K562 (cell line): ENCODE data around the gene SMG7. TPM values are rescaled to one million over a fixed set of nuclear protein-coding genes. Genes with fewer than 3 reads are reported as not detected.

Experiments used
- ATAC-seq: fragments of 200-7000 bp; cut with Tn5 transposase; 3 replicates; pipeline ENCODE4 v1.9.1; 2020; ENCODE audit warnings: moderate library complexity
- BruUV-seq: library from RNA; stranded (reverse); fragments of 400-500 nt; replicated peaks from 2 replicates; lab custom pipeline; 2021; lab: Mats Ljungman, UMichigan
- CTCF ChIA-PET: fragments of 300-600 bp; formaldehyde crosslinking; extraction: SDS; loops from one replicate; lab custom pipeline; 2021; ENCODE audit warnings: low intra/inter-chr PET ratio; lab: Yijun Ruan, JAX
- POLR2A ChIA-PET: fragments of 300-600, 350-650 bp; sonication (Branson Sonifier 250); formaldehyde crosslinking; extraction: SDS; loops from one replicate; lab custom pipeline; 2021; ENCODE audit warnings: antibody characterized with exemption, inconsistent platforms; lab: Yijun Ruan, JAX
- DNase-seq, 4 experiments: peaks; one replicate each; pipeline versions ENCODE4 v3.0.0 to v3.0.0-alpha.2; 2011 to 2018; ENCODE audit warnings: low spot score in 3 of 4, mixed read lengths in 3 of 4; ENCODE audit errors: extremely low read depth in 1 of 4
- FAIRE-seq: peaks from 2 replicates; lab custom pipeline; 2011; peaks lifted over from hg19 to GRCh38; lab: Jason Lieb, UNC
- H2AFZ ChIP-seq: 2 replicates; pipeline ENCODE4 v1.6.0; 2011; ENCODE audit warnings: low read depth, low read length, control low read depth, inconsistent platforms
- H3K27ac ChIP-seq: fragments of 200-600 bp; 3 replicates; pipeline ENCODE4 v1.8.0; 2011; ENCODE audit warnings: low read depth, mild to moderate bottlenecking, control low read depth, inconsistent platforms, low read length, moderate library complexity, mixed read lengths; ENCODE audit errors: extremely low read depth
- H3K27me3 ChIP-seq, 2 experiments: fragments of 300-600 bp in 1 of 2; 2 replicates in 1 of 2; 3 replicates in 1 of 2; pipeline versions ENCODE4 v1.6.0 to v1.8.0; 2011; ENCODE audit warnings: inconsistent platforms in 2 of 2, low read length in 2 of 2, mild to moderate bottlenecking in 1 of 2, mixed read lengths in 1 of 2, moderate library complexity in 1 of 2; ENCODE audit not compliant: control insufficient read depth in 2 of 2, insufficient read depth in 2 of 2
- H3K36me3 ChIP-seq: fragments of 300-600 bp; 3 replicates; pipeline ENCODE4 v1.8.0; 2011; ENCODE audit warnings: mild to moderate bottlenecking, low read length, inconsistent platforms; ENCODE audit not compliant: control insufficient read depth, insufficient read depth
- H3K4me1 ChIP-seq, 2 experiments: fragments of 200-600 bp in 1 of 2; replicated peaks in 1 of 2; 2 replicates in 1 of 2; 3 replicates in 1 of 2; pipeline versions ENCODE4 v1.5.1 to v1.8.0; 2011; ENCODE audit warnings: inconsistent platforms in 2 of 2, low read length in 2 of 2, mild to moderate bottlenecking in 1 of 2, mixed read lengths in 1 of 2, moderate library complexity in 1 of 2; ENCODE audit not compliant: control insufficient read depth in 2 of 2, insufficient read depth in 2 of 2
- H3K4me2 ChIP-seq: 2 replicates; pipeline ENCODE4 v1.6.1; 2011; ENCODE audit warnings: low read length, control low read depth, inconsistent platforms, mixed read lengths; ENCODE audit not compliant: insufficient read depth
- H3K4me3 ChIP-seq: fragments of 200-600 bp; sonication (generic), shearing (Covaris generic); 2 replicates; pipeline ENCODE4 v1.5.1; 2016; ENCODE audit warnings: control low read depth, inconsistent platforms
- H3K79me2 ChIP-seq: fragments of 200-600 bp; 3 replicates; pipeline ENCODE4 v1.8.0; 2011; ENCODE audit warnings: low read length, inconsistent platforms; ENCODE audit not compliant: control insufficient read depth, insufficient read depth
- H3K9ac ChIP-seq, 2 experiments: 2 replicates each; pipeline versions ENCODE4 v1.6.0 to v1.6.1; 2011; ENCODE audit warnings: low read depth in 2 of 2, low read length in 2 of 2, control low read depth in 1 of 2, inconsistent platforms in 1 of 2, mild to moderate bottlenecking in 1 of 2, mixed read lengths in 1 of 2; ENCODE audit not compliant: insufficient read depth in 1 of 2
- H3K9me1 ChIP-seq: one replicate; pipeline ENCODE4 v1.6.0; 2011; ENCODE audit warnings: inconsistent platforms, mild to moderate bottlenecking, low read length, moderate library complexity; ENCODE audit not compliant: control insufficient read depth, insufficient read depth
- H3K9me3 ChIP-seq: replicated peaks from 2 replicates; pipeline ENCODE4 v1.5.1; 2011; ENCODE audit warnings: low read depth, low read length, inconsistent platforms; ENCODE audit not compliant: control insufficient read depth, insufficient read depth
- H4K20me1 ChIP-seq: replicated peaks from 2 replicates; pipeline ENCODE4 v1.6.1; 2011; ENCODE audit warnings: low read length, inconsistent platforms, mixed read lengths; ENCODE audit not compliant: control insufficient read depth, insufficient read depth
- DNMT1 ChIP-seq: fragments of 450-650 bp; IDR thresholded peaks from 2 replicates; pipeline ENCODE4 v1.6.1; 2016; ENCODE audit warnings: antibody characterized with exemption, mild to moderate bottlenecking
- HDAC1 ChIP-seq, 2 experiments: fragments of 450-650 bp; IDR thresholded peaks; 2 replicates each; pipeline ENCODE4 v1.6.1; 2016 to 2017; ENCODE audit warnings: inconsistent platforms in 1 of 2, mild to moderate bottlenecking in 1 of 2, moderate library complexity in 1 of 2
- RAD51 ChIP-seq: fragments of 450-650 bp; IDR thresholded peaks from 2 replicates; pipeline ENCODE4 v1.7.1; 2016; ENCODE audit warnings: low read depth, mild to moderate bottlenecking, borderline replicate concordance
- TOE1 ChIP-seq, 2 experiments: fragments of 450-650 bp in 1 of 2; sonication (generic) in 1 of 2; formaldehyde crosslinking in 1 of 2; IDR thresholded peaks; 2 replicates each; pipeline versions ENCODE4 v1.7.1 to v1.8.0; 2016 to 2022; ENCODE audit warnings: borderline replicate concordance in 2 of 2, mild to moderate bottlenecking in 2 of 2, antibody characterized with exemption in 1 of 2, inconsistent platforms in 1 of 2, low read depth in 1 of 2, missing genetic modification reagents in 1 of 2, moderate library complexity in 1 of 2
- ZNF121 ChIP-seq: sonication (generic); formaldehyde crosslinking; conservative IDR thresholded peaks from 2 replicates; pipeline ENCODE4 v1.8.0; 2022; ENCODE audit warnings: missing genetic modification reagents
- WGBS: fragments of 100-300 bp; shearing (Covaris generic); methylation state at CpG from one replicate; pipeline ENCODE4 v1.1.6; 2016; ENCODE audit warnings: low coverage, mixed read lengths; ENCODE audit not compliant: insufficient coverage; ENCODE audit errors: missing lambda C conversion rate; 5-methylcytosine and 5-hydroxymethylcytosine counted together
- in situ Hi-C: fragments of 300-500 bp; cut with MboI; formaldehyde crosslinking; loops from 4 replicates; pipeline ENCODE4 v1.15.0; 2018; ENCODE audit warnings: inconsistent platforms, mixed read lengths
- intact Hi-C: fragments of 100-400 bp; cut with micrococcal nuclease; formaldehyde crosslinking; loops from 2 replicates; pipeline ENCODE4 v1.14.2; 2022
- polyA plus RNA-seq, 8 experiments: library from polyadenylated mRNA; depleted of rRNA in 4 of 8; stranded (reverse) in 5 of 8; unstranded in 3 of 8; fragments of >200 nt; fragmentation: Nextera tagmentation in 2 of 8; fragmentation: Illumina TruSeq in 1 of 8; extraction: Ambion mirVana in 2 of 8; extraction: Trizol in 1 of 8; gene quantifications; 2 replicates each; pipeline versions ENCODE4 v1.2.1 to v1.2.3, GENCODE V29; 2011 to 2014; ENCODE audit warnings: inconsistent platforms in 1 of 8, missing spikeins in 1 of 8
- total RNA-seq, 7 experiments: library from RNA; depleted of rRNA in 6 of 7; stranded (reverse); fragments of >200 nt in 6 of 7; fragmentation: Illumina TruSeq in 2 of 7; extraction: Trizol in 2 of 7; gene quantifications; 2 replicates each; pipeline versions ENCODE4 v1.2.1 to v1.2.3, GENCODE V29; 2011 to 2021; ENCODE audit warnings: low replicate concordance in 1 of 7
- TF ChIP-seq, protein P1 (sequence below): sonication (generic); formaldehyde crosslinking; IDR thresholded peaks from 2 replicates; pipeline ENCODE4 v1.8.0; 2023; ENCODE audit warnings: missing genetic modification reagents, mild to moderate bottlenecking, borderline replicate concordance
- TF ChIP-seq, protein P2 (sequence below): IDR thresholded peaks from 2 replicates; pipeline ENCODE4 v1.6.1; 2014; ENCODE audit warnings: antibody characterized with exemption
- TF ChIP-seq, protein P3 (sequence below): sonication (generic); formaldehyde crosslinking; IDR thresholded peaks from 2 replicates; pipeline ENCODE4 v1.5.0; 2020; ENCODE audit warnings: missing genetic modification reagents
- TF ChIP-seq, protein P4 (sequence below): fragments of 450-650 bp; formaldehyde crosslinking; IDR thresholded peaks from 2 replicates; pipeline ENCODE4 v1.4.0; 2020; ENCODE audit warnings: mild to moderate bottlenecking, mixed read lengths

SMG7 gene
- total and polyA plus RNA-seq, 9 of the 15 experiments (the other 6 are each of a cell fraction or from before 2014, with no cell fraction given): 12.4 to 74.6 (median 29.0) TPM

DNA sequence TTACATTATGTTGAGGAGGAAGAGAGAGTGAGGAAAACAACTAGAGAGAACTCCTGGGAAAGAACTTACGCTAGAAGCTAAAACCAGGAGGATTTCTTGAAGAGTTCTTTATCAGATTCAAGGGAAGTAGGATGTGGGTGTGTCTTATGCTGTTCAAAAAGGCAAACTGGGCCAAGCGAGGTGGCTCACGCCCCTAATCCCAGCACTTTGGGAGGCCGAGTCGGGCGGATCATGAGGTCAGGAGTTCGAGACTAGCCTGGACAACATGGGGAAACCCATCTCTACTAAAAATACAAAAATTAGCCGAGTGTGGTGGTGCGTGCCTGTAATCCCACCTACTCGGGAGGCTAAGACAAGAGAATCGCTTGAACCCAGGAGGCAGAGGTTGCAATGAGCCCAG lies 23.1 kb downstream of the SMG7 start (continued):
- TF ChIP-seq, protein P1, sequence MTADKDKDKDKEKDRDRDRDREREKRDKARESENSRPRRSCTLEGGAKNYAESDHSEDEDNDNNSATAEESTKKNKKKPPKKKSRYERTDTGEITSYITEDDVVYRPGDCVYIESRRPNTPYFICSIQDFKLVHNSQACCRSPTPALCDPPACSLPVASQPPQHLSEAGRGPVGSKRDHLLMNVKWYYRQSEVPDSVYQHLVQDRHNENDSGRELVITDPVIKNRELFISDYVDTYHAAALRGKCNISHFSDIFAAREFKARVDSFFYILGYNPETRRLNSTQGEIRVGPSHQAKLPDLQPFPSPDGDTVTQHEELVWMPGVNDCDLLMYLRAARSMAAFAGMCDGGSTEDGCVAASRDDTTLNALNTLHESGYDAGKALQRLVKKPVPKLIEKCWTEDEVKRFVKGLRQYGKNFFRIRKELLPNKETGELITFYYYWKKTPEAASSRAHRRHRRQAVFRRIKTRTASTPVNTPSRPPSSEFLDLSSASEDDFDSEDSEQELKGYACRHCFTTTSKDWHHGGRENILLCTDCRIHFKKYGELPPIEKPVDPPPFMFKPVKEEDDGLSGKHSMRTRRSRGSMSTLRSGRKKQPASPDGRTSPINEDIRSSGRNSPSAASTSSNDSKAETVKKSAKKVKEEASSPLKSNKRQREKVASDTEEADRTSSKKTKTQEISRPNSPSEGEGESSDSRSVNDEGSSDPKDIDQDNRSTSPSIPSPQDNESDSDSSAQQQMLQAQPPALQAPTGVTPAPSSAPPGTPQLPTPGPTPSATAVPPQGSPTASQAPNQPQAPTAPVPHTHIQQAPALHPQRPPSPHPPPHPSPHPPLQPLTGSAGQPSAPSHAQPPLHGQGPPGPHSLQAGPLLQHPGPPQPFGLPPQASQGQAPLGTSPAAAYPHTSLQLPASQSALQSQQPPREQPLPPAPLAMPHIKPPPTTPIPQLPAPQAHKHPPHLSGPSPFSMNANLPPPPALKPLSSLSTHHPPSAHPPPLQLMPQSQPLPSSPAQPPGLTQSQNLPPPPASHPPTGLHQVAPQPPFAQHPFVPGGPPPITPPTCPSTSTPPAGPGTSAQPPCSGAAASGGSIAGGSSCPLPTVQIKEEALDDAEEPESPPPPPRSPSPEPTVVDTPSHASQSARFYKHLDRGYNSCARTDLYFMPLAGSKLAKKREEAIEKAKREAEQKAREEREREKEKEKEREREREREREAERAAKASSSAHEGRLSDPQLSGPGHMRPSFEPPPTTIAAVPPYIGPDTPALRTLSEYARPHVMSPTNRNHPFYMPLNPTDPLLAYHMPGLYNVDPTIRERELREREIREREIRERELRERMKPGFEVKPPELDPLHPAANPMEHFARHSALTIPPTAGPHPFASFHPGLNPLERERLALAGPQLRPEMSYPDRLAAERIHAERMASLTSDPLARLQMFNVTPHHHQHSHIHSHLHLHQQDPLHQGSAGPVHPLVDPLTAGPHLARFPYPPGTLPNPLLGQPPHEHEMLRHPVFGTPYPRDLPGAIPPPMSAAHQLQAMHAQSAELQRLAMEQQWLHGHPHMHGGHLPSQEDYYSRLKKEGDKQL: no peak
- no peak for TF ChIP-seq ZNF121
- TF ChIP-seq, protein P2, sequence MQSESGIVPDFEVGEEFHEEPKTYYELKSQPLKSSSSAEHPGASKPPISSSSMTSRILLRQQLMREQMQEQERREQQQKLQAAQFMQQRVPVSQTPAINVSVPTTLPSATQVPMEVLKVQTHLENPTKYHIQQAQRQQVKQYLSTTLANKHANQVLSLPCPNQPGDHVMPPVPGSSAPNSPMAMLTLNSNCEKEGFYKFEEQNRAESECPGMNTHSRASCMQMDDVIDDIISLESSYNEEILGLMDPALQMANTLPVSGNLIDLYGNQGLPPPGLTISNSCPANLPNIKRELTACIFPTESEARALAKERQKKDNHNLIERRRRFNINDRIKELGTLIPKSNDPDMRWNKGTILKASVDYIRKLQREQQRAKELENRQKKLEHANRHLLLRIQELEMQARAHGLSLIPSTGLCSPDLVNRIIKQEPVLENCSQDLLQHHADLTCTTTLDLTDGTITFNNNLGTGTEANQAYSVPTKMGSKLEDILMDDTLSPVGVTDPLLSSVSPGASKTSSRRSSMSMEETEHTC: no peak

DNA sequence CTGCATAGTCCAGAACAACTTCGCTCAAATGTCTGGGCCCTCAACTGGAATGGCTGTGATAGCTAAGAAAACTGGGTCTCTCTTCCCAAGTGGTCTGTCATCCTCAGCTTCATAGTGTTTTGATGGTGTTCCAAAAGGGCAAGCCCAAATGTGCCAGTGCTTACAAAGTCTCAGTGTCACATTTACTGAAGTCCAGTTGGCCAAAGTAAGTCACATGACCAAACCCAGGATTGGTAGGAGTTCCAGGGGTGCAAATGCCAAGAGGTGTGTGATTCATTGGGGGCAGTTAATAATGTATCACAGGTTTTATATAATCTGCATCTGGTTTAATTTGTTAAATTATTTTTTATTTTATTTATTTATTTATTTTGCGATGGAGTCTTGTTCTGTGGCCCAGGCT lies 24.9 kb downstream of the SMG7 start:
- Histone ChIP-seq H3K4me2 (no peak overlapping the region), H4K20me1 (no peaks in the 10 kb centered on the region; the same call in 1 of the 2 replicates), H3K36me3 (peaks cover 2% of the 10 kb centered on the region; the same call in 1 of the 3 replicates), H3K9me1 (no peaks in the 10 kb centered on the region), H3K27ac (no peak overlapping the region), H3K27me3 (no peaks in the 10 kb centered on the region), H3K9ac (no peak overlapping the region), H3K4me3 (no peak overlapping the region), H3K9me3 (no peaks in the 10 kb centered on the region), H3K79me2 (peaks cover 97% of the 10 kb centered on the region)
- POLR2A ChIA-PET: interaction anchor here (1.2 to 1.3 kb wide), 2 partner anchors 13 to 21 kb away, joined by 3 to 4 read pairs; no protein-coding TSS in a partner anchor
- intact Hi-C loops: no loop called here
- CTCF ChIA-PET: no interaction called here
- no peak for DNase-seq
- WGBS: 89% methylated on average over 2 of the region's 2 CpGs
- BruUV-seq: no TSS peak
- FAIRE-seq: no peak
- in situ Hi-C loops: no loop called here
- TF ChIP-seq, protein P3, sequence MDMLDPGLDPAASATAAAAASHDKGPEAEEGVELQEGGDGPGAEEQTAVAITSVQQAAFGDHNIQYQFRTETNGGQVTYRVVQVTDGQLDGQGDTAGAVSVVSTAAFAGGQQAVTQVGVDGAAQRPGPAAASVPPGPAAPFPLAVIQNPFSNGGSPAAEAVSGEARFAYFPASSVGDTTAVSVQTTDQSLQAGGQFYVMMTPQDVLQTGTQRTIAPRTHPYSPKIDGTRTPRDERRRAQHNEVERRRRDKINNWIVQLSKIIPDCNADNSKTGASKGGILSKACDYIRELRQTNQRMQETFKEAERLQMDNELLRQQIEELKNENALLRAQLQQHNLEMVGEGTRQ (CRISPR knock-in tag): peak; percentile 37; the same call in 1 of the 2 replicates
- TF ChIP-seq TOE1 (IDR thresholded peaks at IDR 0.05; ENCODE audit: borderline replicate concordance) (peak; percentile 54; the same call in 1 of the 2 replicates), TOE1 (CRISPR knock-in tag; IDR thresholded peaks at IDR 0.05; ENCODE audit: borderline replicate concordance, low read depth) (no peak), HDAC1 (IDR thresholded peaks at IDR 0.05) (no peak), RAD51 (peak; percentile 29; the same call in 1 of the 2 replicates), DNMT1 (no peak)
- TF ChIP-seq, protein P4, sequence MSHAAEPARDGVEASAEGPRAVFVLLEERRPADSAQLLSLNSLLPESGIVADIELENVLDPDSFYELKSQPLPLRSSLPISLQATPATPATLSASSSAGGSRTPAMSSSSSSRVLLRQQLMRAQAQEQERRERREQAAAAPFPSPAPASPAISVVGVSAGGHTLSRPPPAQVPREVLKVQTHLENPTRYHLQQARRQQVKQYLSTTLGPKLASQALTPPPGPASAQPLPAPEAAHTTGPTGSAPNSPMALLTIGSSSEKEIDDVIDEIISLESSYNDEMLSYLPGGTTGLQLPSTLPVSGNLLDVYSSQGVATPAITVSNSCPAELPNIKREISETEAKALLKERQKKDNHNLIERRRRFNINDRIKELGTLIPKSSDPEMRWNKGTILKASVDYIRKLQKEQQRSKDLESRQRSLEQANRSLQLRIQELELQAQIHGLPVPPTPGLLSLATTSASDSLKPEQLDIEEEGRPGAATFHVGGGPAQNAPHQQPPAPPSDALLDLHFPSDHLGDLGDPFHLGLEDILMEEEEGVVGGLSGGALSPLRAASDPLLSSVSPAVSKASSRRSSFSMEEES (CRISPR knock-in tag): peak; percentile 91
- TF ChIP-seq, all 486 proteins: peak for 4
- Histone ChIP-seq H2AFZ (no peak overlapping the region), H3K4me1 (peaks cover 11 to 19% of the 10 kb centered on the region in 2 experiments; a peak in 4 of 5 replicates)
- ATAC-seq: no peak
